GM18867 (cell line): Measurements from ENCODE around the gene PCMTD2.

ENCODE experiments used
- ATAC-seq: cut with Tn5 transposase; IDR thresholded peaks from one replicate; pipeline ENCODE4 v1.9.1; 2021; ENCODE audit warnings: mild to moderate bottlenecking, moderate library complexity; ENCODE audit not compliant: unreplicated experiment

Gene PCMTD2

DNA sequence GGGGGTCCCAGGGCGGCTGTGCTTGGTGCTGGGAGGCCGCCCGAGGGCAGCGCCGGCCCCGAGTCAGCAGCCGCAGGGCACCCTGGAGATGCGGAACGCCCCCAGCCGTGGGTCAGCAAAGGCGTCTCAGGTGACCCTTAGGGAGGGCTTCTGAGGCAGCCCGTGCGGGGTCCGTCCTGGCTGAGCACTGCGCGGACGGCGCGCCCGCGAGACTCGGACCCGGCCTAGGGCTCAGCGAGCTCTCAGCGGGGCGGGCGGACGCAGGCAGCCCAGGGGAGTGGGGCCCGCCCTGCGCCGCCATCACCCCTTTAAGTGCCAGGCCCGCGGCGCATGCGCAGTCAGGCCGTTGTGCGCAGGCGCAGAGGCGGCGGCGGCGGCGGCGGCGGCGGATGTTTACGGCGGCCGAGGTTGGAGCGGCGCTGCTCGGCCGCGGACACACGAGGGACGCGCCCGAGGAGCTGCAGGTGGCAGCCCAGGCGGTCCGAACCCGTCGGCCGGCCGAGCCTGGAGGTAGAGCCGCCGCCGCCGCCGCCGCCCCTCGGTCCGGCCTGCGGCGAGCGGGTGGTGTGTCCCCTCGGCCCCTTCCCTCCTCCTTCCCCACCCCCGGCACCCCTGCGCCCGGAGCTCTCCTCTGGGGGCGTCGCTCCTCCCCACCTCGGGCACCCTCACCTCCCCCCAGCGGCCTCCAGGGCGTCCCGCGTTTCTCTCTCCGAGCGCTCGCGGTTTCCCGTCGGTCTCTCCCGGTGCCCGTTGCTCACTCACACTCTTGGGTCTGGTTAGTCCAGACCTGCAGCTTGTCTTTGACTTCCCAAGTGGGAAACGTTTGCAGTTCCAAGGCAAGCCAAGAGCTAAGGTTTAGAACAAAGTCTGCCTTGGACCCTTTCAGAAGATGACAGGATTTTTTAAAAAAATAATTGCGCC, at the start of gene PCMTD2:
Gene PCMTD2 (plus strand): TSS at position 388 of the 921 bp plus-strand sequence. CDS start 4,218 bp downstream, outside the sequence.
- ATAC-seq, result peak; percentile 82

DNA sequence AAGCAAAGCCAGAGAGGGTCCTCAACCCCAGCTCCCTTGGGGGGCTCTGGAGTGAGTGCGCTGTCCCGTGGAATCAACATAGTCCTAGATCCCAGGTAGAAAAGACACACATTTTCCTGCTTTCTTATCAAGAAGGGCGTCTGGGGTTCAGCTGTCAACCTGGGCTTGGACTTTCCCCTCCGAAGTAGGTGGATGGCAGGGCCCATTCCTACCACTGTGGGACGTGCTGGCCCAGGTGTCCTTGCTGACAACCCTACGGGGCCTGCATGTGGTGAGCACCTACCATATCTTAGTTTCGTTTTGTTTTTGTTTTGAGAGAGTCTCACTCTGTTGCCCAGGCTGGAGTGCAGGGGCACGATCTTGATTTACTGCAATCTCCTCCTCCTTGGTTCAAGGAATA, 48.9 kb upstream of the PCMTD2 start:
- no peak for ATAC-seq

DNA sequence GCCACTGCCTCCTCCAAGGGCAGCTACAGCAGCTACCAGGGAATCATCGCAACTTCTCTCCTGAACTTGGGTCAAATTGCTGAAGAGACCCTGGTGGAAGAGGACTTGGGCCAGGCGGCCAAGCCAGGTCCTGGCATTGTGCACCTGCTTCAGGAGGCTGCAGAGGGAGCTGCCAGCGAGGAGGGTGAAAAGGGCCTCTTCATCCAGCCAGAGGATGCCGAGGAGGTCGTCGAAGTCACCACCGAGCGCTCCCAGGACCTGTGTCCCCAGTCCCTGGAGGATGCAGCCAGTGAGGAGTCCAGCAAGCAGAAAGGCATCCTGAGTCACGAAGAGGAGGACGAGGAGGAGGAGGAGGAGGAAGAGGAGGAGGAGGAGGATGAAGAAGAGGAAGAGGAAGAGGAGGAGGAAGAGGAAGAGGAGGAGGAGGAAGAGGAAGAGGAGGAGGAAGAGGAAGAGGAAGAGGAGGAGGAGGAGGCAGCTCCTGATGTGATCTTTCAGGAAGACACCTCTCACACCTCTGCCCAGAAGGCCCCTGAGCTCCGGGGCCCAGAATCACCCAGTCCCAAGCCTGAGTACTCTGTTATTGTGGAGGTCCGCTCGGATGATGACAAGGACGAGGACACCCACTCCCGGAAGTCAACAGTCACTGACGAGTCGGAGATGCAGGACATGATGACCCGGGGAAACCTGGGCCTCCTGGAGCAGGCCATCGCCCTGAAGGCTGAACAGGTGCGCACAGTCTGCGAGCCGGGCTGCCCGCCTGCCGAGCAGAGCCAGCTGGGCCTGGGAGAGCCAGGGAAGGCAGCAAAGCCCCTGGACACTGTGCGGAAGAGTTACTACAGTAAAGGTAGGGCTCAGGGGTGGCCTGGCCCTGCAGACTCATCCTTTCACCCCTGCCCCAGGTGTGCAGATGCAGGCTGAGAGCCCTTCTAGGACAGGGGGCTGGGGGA, 47.6 kb upstream of the PCMTD2 start:
- ATAC-seq, result no peak

DNA sequence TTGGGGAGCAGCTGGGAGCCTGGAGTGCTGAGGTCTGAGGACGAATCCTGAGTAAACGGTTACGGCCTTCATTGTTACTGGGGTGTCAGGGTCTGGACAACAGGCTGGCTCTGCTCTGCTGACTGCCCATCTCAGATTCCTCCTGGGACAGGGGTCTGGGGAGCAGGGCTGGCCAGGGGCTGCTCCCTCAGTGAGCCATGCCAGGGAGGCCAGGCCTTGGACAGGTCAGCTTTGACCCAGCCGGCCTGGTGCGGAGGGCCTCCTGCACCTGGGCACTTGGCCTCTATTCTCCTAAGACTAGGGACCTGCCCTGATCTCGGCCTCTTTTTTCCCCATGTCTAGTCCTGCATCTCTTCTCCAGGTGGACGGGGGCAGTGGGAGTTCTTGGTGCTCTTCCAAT, 46.4 kb upstream of the PCMTD2 start:
- no peak for ATAC-seq

DNA sequence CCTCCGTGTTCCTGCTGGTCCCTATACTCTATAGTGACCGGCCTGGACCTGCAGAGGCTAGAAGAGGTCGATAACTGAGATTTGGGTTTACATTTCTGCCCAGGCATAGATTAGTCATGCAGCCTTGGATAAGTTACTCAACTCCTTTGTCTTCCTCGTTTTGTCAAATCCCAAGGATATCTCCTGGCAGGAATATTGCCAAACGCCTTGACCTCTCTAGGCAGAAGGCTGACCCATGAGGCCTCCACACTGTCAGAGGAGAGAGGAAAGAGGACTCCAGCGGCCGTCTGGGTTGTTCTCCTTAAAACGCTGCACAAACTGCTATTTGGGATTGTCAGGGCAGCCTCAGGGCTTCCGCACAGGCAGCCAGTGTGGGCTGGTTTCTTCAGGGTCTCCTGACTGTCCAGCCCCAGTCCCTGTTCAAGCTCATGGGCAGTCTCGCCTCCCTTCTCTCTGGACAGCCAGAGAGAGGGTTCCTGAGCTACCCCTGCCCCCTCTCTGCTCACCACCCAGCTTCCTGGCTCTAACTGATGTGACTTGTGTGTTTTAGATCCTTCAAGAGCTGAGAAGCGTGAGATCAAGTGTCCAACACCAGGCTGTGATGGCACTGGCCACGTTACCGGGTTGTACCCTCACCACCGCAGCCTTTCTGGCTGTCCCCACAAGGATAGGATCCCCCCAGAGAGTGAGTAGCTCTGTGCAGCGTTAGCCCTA, 44.7 kb upstream of the PCMTD2 start:
- ATAC-seq, result no peak

DNA sequence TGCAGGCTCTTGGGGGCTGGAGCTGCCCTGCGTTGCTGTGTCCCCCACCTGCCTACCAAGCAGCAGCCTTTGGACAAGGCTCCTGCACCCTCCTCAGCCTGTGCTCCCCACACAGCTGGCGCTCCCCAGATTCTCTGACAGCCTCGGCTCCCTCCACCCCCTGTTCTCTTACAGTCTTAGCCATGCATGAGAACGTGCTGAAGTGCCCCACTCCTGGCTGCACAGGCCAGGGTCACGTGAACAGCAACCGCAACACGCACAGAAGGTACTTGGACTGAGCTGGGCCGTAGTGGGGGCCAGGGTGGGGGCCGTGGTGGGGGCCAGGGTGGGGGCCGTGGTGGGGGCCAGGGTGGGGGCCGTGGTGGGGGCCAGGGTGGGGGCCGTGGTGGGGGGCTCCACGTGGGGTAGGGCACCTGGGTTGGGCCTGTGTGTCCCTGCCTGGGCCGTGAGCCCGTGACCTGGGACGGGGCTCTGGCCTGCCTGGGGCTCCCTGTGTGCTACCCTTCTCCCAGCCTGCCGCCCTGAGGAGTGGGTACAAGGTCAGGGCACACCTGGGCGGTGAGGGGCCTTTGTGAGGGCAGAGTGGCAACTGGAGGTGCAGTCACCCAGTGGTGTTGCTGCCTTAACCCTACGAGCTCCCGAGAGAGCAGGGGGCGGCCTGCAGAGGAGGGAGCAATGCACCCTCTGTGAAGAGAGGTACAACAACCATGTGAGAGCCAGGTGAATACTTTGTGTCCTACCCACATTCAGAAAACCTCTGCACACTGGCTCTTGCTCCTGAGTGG, 43.5 kb upstream of the PCMTD2 start:
- no peak for ATAC-seq

DNA sequence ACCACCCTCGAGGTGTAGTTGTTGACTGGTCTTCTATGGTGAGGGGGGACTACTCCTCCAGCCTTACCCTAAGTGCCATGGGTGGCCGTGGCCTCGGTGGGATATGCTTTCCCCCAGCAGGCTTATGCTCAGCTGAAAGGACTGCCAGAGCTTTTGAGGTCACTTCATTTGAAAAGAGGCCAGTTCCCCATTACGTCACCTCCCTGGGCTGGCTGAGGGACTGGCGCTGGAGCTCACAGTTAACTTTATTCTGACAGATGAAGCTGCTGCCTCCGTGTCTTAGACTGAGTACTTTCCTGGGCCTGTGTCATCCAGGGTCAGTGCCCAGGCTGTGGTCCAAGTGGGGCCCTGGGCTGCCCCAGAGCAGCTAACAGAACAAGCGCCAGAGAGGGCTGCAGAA, 42.8 kb upstream of the PCMTD2 start:
- no peak for ATAC-seq

DNA sequence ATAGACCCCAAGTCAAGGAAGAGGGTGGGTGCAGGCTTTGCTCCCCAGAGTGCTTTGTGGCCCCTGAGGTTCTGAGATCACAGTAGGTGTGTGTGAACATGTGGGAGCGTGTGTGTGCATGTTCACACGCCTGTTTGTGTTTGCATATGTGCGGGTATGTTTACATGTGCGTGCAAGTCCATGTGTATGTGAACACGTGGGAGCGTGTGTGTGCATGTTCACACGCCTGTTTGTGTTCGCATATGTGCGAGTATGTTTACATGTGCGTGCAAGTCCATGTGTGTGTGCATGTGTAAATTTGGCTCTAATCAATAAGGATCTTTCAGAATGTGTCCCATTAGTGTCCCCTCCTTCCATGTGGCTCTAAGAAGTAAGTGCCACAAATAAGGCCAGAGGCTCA, 41.4 kb upstream of the PCMTD2 start:
- ATAC-seq, result no peak

DNA sequence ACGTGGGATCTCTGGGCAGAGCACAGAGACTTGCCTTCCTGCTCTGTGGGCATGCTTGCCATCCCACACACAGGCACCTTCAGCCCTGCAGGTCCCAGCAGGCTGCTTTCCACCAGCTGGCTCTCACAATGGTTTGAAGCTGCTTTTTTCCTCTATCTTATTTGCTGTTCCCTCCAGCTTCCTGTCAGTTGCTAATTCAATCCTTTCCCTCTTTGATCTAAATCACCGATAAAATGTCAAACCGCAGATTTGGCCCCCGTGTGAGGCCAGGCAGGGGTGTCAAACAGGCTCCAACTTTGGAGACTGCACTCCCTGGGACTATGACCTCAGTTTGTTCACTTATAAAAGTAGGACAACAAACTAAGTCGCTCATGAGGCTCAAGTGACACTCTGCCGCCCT, 40.6 kb upstream of the PCMTD2 start:
- no peak for ATAC-seq

DNA sequence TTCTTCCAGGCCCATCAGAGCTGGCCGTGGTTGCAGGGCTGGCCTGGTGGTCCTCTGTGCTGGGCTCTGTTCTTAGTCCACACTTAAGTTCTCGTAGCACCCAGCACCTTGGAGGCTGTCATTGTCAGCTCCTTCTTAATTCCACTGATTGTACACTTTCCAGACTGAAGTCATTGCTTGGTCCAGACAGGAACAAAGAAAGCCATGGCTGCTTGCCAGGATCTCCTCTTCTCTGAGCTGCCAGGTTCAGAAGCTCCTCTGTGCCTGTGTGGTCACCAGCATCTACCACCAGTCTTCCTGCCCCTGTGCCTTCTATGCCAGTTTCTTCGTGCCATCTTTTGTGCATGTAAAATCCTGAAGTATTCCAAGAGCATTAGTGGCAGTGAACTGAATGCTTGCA, 39.5 kb upstream of the PCMTD2 start:
- ATAC-seq, result no peak

DNA sequence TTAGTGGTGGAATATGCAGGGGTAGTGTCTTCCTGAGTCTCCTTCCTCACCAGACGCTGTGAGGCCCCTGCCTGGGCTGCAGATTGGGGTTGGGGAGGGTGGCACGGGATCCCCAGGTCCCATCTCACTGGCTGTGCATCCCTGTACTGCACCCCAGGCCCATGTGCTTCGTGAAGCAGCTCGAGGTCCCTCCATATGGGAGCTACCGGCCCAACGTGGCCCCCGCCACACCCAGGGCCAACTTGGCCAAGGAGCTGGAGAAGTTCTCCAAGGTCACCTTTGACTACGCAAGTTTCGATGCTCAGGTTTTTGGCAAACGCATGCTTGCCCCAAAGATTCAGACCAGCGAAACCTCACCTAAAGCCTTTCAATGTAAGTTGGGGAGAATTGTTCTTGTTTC, 38.6 kb upstream of the PCMTD2 start:
- no peak for ATAC-seq

DNA sequence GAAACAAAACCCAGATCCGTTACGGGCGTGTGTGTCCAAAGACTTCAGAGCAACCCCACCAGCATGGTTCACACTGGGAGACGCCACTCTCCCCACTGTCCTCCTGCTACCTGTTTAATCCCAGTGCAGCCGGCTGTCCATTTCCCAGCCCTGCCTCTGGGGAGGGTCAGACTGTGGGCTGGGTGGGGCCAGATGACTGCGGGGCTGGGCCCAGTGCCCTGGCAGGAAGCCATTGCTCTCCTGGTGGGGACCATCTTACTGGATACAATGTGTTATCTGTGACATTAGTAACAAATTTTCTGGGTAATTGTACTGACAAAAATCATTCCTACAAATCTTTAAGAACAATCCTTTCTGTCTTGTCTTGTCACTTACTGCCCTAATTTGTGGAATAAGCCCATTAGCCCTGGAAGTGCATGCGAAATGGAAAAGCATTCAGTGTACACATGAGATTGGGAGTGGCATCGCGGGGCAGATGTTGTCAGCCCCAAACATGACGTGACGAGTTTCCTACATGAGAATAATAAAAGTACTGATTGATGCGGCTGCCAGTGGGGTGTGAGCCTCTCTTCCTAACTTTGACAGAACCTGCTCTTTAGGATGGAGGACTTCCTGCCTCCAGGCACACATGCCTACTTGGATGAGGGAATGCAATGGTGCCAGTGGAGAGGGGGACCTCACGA, 37.9 kb upstream of the PCMTD2 start:
- ATAC-seq, result no peak

DNA sequence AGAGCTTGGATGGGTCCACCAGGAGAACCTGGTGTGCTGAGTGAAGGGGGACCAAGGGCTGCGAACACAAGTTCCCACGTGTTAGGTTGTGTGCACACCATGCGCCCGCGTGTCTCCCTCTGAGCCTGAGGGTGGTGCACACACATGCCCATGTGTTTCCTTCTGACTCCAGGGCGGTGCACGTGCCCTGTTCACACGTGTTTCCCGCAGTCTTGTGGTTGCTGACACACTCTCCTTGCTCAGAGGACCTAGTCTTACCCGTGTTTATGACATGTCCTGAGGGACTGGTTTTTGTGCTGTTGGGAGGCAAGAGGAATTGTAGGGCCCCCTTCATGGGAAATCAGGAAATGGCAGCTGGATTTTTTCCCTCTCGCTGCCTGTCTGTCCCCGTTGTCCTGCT, 36.3 kb upstream of the PCMTD2 start:
- ATAC-seq, result no peak

DNA sequence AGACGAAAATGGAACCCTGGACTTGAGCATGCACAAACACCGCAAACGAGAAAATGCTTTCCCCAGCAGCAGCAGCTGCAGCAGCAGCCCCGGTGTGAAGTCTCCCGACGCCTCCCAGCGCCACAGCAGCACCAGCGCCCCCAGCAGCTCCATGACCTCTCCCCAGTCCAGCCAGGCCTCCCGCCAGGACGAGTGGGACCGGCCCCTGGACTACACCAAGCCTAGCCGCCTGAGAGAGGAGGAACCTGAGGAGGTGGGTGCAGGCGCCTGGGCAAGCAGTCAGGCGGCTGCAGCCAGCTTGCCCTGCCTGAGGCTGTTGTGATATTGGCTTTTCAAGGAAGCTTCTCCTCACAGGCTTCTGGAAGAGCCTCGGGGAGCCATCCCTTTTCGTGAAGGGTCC, 35.8 kb upstream of the PCMTD2 start:
- ATAC-seq, result no peak

DNA sequence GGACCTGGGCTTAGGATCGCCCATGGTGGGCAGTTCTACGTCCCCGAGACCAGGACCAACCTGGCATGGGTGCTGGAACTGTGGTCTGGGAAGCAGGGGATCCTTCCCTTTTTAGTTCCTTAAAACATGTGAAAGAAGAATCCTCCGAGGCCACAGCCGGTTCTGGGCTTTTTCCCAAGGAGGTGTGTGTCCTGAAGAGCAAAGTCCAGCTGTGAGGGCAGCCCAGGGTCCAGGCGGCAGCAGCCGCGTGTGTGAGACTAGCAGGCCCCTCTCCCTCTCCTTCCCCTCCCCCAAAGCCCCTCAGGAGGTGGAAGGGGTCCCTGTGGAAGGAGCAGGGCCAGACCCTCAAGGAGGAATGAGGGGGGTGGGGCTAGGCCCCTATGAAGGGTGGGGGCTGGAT, 35.1 kb upstream of the PCMTD2 start:
- ATAC-seq, result no peak

DNA sequence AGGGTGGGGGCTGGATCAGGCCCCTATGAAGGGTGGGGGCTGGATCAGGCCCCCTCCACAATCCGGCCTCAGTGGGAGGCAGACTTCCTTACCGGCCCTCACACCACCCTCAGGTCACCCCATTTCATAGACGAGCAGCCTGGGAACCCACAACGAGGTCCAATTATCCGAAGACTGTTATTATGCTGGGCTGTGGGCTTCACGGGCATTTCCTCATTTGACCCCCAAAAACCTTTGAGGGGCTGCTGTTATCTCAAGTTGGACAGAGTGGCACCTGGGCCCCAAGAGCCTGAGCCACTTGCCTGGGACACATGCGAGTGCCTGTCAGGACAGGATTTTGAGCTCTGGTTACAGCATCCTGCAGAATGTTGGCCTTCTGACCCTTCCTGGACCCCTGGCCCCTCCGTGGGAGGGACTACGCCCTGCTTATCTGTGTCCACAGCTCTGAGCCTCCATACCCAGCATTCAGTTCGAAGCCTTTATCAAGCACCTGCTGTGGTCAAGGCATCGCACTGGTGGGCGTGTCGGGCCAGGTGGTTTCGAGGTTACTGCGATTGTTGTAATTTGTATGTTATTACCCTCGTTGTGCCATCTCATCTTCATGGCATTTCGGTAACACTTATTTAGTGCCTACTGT, 34.5 kb upstream of the PCMTD2 start:
- ATAC-seq, result no peak

DNA sequence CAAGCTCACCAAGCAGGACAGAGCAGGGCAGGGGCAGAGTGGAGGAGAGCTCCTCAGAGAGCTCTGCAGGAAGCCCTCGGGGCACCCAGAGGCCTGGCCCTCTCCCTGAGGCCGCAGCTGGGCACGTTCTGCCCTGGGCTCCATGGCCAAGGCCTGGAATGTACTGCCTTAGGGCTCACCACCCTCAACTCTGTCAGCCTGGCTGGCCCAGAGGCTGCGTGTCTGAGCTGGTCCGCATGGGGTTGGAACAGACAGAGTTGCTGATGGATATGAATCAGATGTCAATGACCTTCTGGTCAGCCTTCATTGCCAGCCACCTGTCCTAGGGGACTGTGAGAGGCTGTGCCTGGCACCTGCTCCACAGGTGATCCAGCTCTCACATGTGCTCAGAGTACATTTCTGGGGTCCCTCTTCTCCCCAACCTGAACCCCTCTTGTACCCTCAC, 33.2 kb upstream of the PCMTD2 start:
- no peak for ATAC-seq

DNA sequence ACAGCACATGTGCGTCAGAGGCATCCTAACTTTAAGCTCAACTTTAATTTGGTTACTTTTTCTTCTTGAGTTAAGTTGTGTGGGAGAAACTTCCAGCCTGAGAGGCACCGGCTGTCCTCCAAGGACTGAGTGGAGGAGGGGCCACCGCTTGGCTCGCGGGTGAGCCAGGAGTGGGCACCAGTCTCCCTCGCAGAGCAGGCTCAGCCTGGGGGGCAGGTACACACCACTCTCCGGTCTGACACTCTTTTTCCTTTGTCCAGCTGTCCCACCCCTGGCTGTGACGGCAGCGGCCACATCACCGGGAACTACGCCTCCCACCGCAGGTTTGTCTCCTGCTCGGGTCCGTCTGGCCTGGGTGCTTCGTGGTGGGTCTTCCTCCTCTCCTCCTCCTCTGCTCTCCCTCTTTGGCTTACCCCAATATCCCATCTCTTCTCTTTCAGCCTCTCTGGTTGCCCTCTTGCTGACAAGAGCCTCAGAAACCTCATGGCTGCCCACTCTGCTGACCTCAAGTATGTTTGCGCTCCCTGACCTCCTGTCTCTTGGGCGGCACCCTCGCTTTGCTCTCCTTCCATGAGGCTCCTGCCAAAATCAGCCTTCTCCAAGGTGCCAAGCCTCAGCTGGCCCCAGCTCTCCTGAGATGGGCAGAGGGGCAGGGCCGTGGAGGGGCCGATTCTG, 32.6 kb upstream of the PCMTD2 start:
- ATAC-seq, result no peak
